ENCODE measurements around the gene MGAT4B. TPM values are rescaled to one million over a fixed set of nuclear protein-coding genes. Genes with fewer than 3 reads are reported as not detected.
A peak's percentile ranks its signal among the peaks of the same experiment; 100 is the strongest.

The MGAT4B gene
- total RNA-seq, 1 donor from 2014 or later, result 120 TPM

GRCh38 chr5:179774442-179774841 is 32.2 kb downstream of the MGAT4B start:
- no peak for TF ChIP-seq CTCF (conservative IDR thresholded peaks at IDR 0.05)
- Mint-ChIP-seq H3K27ac (ENCODE audit: unreplicated experiment) (no peak overlapping the region), H3K36me3 (ENCODE audit: low read depth) (peaks cover 11% of the 10 kb centered on the region)

GRCh38 chr5:179773686-179774040 is 33.0 kb downstream of the MGAT4B start:
- H3K9me3 Mint-ChIP-seq, result no peaks in the 10 kb centered on the region
- H3K27ac Mint-ChIP-seq (ENCODE audit: unreplicated experiment), result no peak overlapping the region
- H3K4me3 Mint-ChIP-seq, result no peak overlapping the region
- H3K27me3 Mint-ChIP-seq (ENCODE audit: low read depth), result no peaks in the 10 kb centered on the region
- no peaks in the 10 kb centered on the region for H3K4me1 Mint-ChIP-seq
- H3K36me3 Mint-ChIP-seq (ENCODE audit: low read depth), result peaks cover 17% of the 10 kb centered on the region
- DNase-seq (ENCODE audit: low read depth, low spot score), result no peak
- TF ChIP-seq CTCF (conservative IDR thresholded peaks at IDR 0.05), result no peak

More at GRCh38 chr5:179774442-179774841, 32.2 kb downstream of the MGAT4B start:
- Mint-ChIP-seq H3K27me3 (ENCODE audit: low read depth) (no peaks in the 10 kb centered on the region), H3K4me1 (no peaks in the 10 kb centered on the region), H3K9me3 (no peaks in the 10 kb centered on the region), H3K4me3 (no peak overlapping the region)
- no peak for DNase-seq (ENCODE audit: low read depth, low spot score)

- DNase-seq (ENCODE audit: low read depth, low spot score), result no peak
Observed at GRCh38 chr5:179772351-179772750, 34.3 kb downstream of the MGAT4B start.

GRCh38 chr5:179771311-179771895 is 35.3 kb downstream of the MGAT4B start:
- no peak overlapping the region for H3K4me3 Mint-ChIP-seq
- DNase-seq (ENCODE audit: low read depth, low spot score), result no peak
- H3K27ac Mint-ChIP-seq (ENCODE audit: unreplicated experiment), result peak overlapping the region; percentile 87
- no peaks in the 10 kb centered on the region for H3K9me3 Mint-ChIP-seq
- H3K27me3 Mint-ChIP-seq (ENCODE audit: low read depth), result no peaks in the 10 kb centered on the region
- peaks cover 12% of the 10 kb centered on the region for H3K36me3 Mint-ChIP-seq (ENCODE audit: low read depth)
- H3K4me1 Mint-ChIP-seq, result peaks cover 3% of the 10 kb centered on the region
- no peak for TF ChIP-seq CTCF (conservative IDR thresholded peaks at IDR 0.05)

More at GRCh38 chr5:179772351-179772750, 34.3 kb downstream of the MGAT4B start:
- Mint-ChIP-seq H3K4me3 (no peak overlapping the region), H3K36me3 (ENCODE audit: low read depth) (peaks cover 12% of the 10 kb centered on the region), H3K9me3 (no peaks in the 10 kb centered on the region), H3K4me1 (no peaks in the 10 kb centered on the region), H3K27ac (ENCODE audit: unreplicated experiment) (no peak overlapping the region), H3K27me3 (ENCODE audit: low read depth) (no peaks in the 10 kb centered on the region)
- TF ChIP-seq CTCF (conservative IDR thresholded peaks at IDR 0.05), result no peak

- no peak for TF ChIP-seq CTCF (conservative IDR thresholded peaks at IDR 0.05)
- Mint-ChIP-seq H3K36me3 (ENCODE audit: low read depth) (peaks cover 14% of the 10 kb centered on the region), H3K9me3 (no peaks in the 10 kb centered on the region), H3K4me1 (peaks cover 18% of the 10 kb centered on the region), H3K27ac (ENCODE audit: unreplicated experiment) (no peak overlapping the region), H3K27me3 (ENCODE audit: low read depth) (no peaks in the 10 kb centered on the region), H3K4me3 (no peak overlapping the region)
- DNase-seq (ENCODE audit: low read depth, low spot score), result no peak
Observed at GRCh38 chr5:179769796-179770195, 36.9 kb downstream of the MGAT4B start.
